H9 (cell line): Measurements from ENCODE around the gene SDK1. TPM values are rescaled to one million over a fixed set of nuclear protein-coding genes. Genes with fewer than 3 reads are reported as not detected.

Source experiments
- DNase-seq: peaks from one replicate; pipeline ENCODE4 v3.0.0-alpha.2; 2017
- H2AFZ ChIP-seq: one replicate; pipeline ENCODE4 v1.6.1; 2013; ENCODE audit warnings: mild to moderate bottlenecking, low read length, control low read depth, moderate library complexity
- H2AK5ac ChIP-seq: 2 replicates; pipeline ENCODE4 v1.6.1; 2013; ENCODE audit warnings: low read length, control low read depth, mixed read lengths; ENCODE audit not compliant: insufficient read length
- H2BK120ac ChIP-seq: one replicate; pipeline ENCODE4 v1.6.1; 2013; ENCODE audit warnings: low read depth, mild to moderate bottlenecking, low read length, control low read depth, inconsistent platforms; ENCODE audit not compliant: poor library complexity, severe bottlenecking
- H2BK12ac ChIP-seq: 2 replicates; pipeline ENCODE4 v1.6.1; 2013; ENCODE audit warnings: low read length, control low read depth, mixed read lengths, low read depth; ENCODE audit not compliant: insufficient read length
- H2BK15ac ChIP-seq: 2 replicates; pipeline ENCODE4 v1.6.1; 2013; ENCODE audit warnings: low read depth, low read length, control low read depth
- H2BK20ac ChIP-seq: one replicate; pipeline ENCODE4 v1.6.1; 2013; ENCODE audit warnings: low read depth, mild to moderate bottlenecking, low read length, control low read depth, inconsistent platforms; ENCODE audit not compliant: poor library complexity, severe bottlenecking
- H2BK5ac ChIP-seq: 2 replicates; pipeline ENCODE4 v1.6.1; 2013; ENCODE audit warnings: low read length, control low read depth, mixed read lengths; ENCODE audit not compliant: insufficient read length
- H3K14ac ChIP-seq: 2 replicates; pipeline ENCODE4 v1.6.1; 2013; ENCODE audit warnings: low read length, control low read depth; ENCODE audit not compliant: insufficient read depth
- H3K18ac ChIP-seq: 2 replicates; pipeline ENCODE4 v1.6.1; 2013; ENCODE audit warnings: low read depth, mild to moderate bottlenecking, mixed read lengths, low read length, control low read depth; ENCODE audit not compliant: insufficient read length
- H3K23ac ChIP-seq: 2 replicates; pipeline ENCODE4 v1.6.1; 2013; ENCODE audit warnings: low read length, control low read depth, mixed read lengths, low read depth; ENCODE audit not compliant: insufficient read length
- H3K23me2 ChIP-seq: 2 replicates; pipeline ENCODE4 v1.6.1; 2013; ENCODE audit warnings: low read depth, mild to moderate bottlenecking, mixed read lengths, low read length, control low read depth; ENCODE audit not compliant: insufficient read length, poor library complexity, severe bottlenecking
- H3K27ac ChIP-seq: 2 replicates; pipeline ENCODE4 v1.5.1; 2013; ENCODE audit warnings: low read length, control low read depth, mixed read lengths, low read depth; ENCODE audit not compliant: insufficient read length
- H3K27me3 ChIP-seq: 2 replicates; pipeline ENCODE4 v1.6.1; 2013; ENCODE audit warnings: low read length, control low read depth, inconsistent platforms; ENCODE audit not compliant: insufficient read depth
- H3K4ac ChIP-seq: 2 replicates; pipeline ENCODE4 v1.6.1; 2013; ENCODE audit warnings: low read depth, mild to moderate bottlenecking, control low read depth, inconsistent platforms, low read length, moderate library complexity
- H3K4me1 ChIP-seq: 2 replicates; pipeline ENCODE4 v1.6.1; 2013; ENCODE audit warnings: low read length, control low read depth, inconsistent platforms; ENCODE audit not compliant: insufficient read depth
- H3K4me2 ChIP-seq: 2 replicates; pipeline ENCODE4 v1.6.1; 2013; ENCODE audit warnings: low read length, control low read depth, mixed read lengths; ENCODE audit not compliant: insufficient read length, insufficient read depth
- H3K56ac ChIP-seq: 2 replicates; pipeline ENCODE4 v1.6.1; 2013; ENCODE audit warnings: low read depth, mild to moderate bottlenecking, mixed read lengths, low read length, control low read depth; ENCODE audit not compliant: insufficient read length
- H3K79me1 ChIP-seq: 2 replicates; pipeline ENCODE4 v1.6.1; 2013; ENCODE audit warnings: low read depth, mild to moderate bottlenecking, moderate library complexity, low read length, control low read depth, inconsistent platforms; ENCODE audit not compliant: insufficient read depth, poor library complexity, severe bottlenecking
- H3K79me2 ChIP-seq: 2 replicates; pipeline ENCODE4 v1.6.1; 2013; ENCODE audit warnings: low read length, control low read depth, inconsistent platforms; ENCODE audit not compliant: insufficient read depth
- H3K9ac ChIP-seq: 2 replicates; pipeline ENCODE4 v1.6.1; 2013; ENCODE audit warnings: low read length, control low read depth, mixed read lengths; ENCODE audit not compliant: insufficient read length; ENCODE audit errors: extremely low read depth
- H3K9me3 ChIP-seq: one replicate; pipeline ENCODE4 v1.6.1; 2013; ENCODE audit warnings: low read depth, low read length, inconsistent platforms; ENCODE audit not compliant: control insufficient read depth
- H3T11ph ChIP-seq: one replicate; pipeline ENCODE4 v1.6.1; 2013; ENCODE audit warnings: mild to moderate bottlenecking, low read length, control low read depth, inconsistent platforms
- H4K20me1 ChIP-seq: one replicate; pipeline ENCODE4 v1.6.1; 2013; ENCODE audit not compliant: control insufficient read depth, insufficient read length, insufficient read depth
- H4K5ac ChIP-seq: 2 replicates; pipeline ENCODE4 v1.6.1; 2013; ENCODE audit warnings: low read depth, mild to moderate bottlenecking, mixed read lengths, low read length, control low read depth; ENCODE audit not compliant: insufficient read length
- H4K8ac ChIP-seq: replicated peaks from 2 replicates; pipeline ENCODE4 v1.6.1; 2013; ENCODE audit warnings: low read length, control low read depth, mixed read lengths, low read depth; ENCODE audit not compliant: insufficient read length
- H4K91ac ChIP-seq: 2 replicates; pipeline ENCODE4 v1.6.1; 2013; ENCODE audit warnings: low read depth, mild to moderate bottlenecking, moderate library complexity, mixed read lengths, low read length, control low read depth; ENCODE audit not compliant: insufficient read length
- H3K27ac Mint-ChIP-seq, 3 experiments: 2 replicates in 2 of 3; 3 replicates in 1 of 3; pipeline ENCODE4 v1.8.0; 2020 to 2021; ENCODE audit warnings: mixed read lengths in 3 of 3, mild to moderate bottlenecking in 1 of 3, moderate library complexity in 1 of 3
- H3K27me3 Mint-ChIP-seq: 2 replicates; pipeline ENCODE4 v1.8.0; 2021; ENCODE audit warnings: low read depth, mild to moderate bottlenecking, moderate library complexity, mixed read lengths
- H3K36me3 Mint-ChIP-seq, 3 experiments: 2 replicates in 2 of 3; 3 replicates in 1 of 3; pipeline ENCODE4 v1.8.0; 2020 to 2021; ENCODE audit warnings: low read depth in 3 of 3, mixed read lengths in 3 of 3; ENCODE audit not compliant: insufficient read depth in 1 of 3
- H3K4me1 Mint-ChIP-seq, 2 experiments: 2 replicates each; pipeline ENCODE4 v1.8.0; 2020; ENCODE audit warnings: mixed read lengths in 2 of 2
- H3K4me3 Mint-ChIP-seq, 2 experiments: 2 replicates in 1 of 2; 3 replicates in 1 of 2; pipeline ENCODE4 v1.8.0; 2020 to 2021; ENCODE audit warnings: mild to moderate bottlenecking in 2 of 2, mixed read lengths in 2 of 2, moderate library complexity in 1 of 2
- H3K9me3 Mint-ChIP-seq, 2 experiments: 2 replicates in 1 of 2; 3 replicates in 1 of 2; pipeline ENCODE4 v1.8.0; 2020; ENCODE audit warnings: mild to moderate bottlenecking in 2 of 2, mixed read lengths in 2 of 2, moderate library complexity in 1 of 2
- WGBS: extraction: QIAGEN DNeasy Blood & Tissue Kit; methylation state at CpG from one replicate; pipeline ENCODE4 v1.1.7; 2013; ENCODE audit warnings: missing lambda C conversion rate, low lambda C conversion rate, mixed read lengths; ENCODE audit not compliant: insufficient read length; ENCODE audit errors: extremely low coverage; 5-methylcytosine and 5-hydroxymethylcytosine counted together
- total RNA-seq: library from RNA; stranded (reverse); gene quantifications from 2 replicates; pipeline ENCODE4 v1.2.1, GENCODE V29; 2021
- TF ChIP-seq, protein P1 (sequence below): fragments of 200-600 bp; sonication (generic); conservative IDR thresholded peaks from 3 replicates; pipeline ENCODE4 v1.8.0; 2021; ENCODE audit warnings: antibody characterized with exemption, mild to moderate bottlenecking

Gene SDK1
- total RNA-seq, 1 experiment from 2014 or later: 8.7 TPM

DNA sequence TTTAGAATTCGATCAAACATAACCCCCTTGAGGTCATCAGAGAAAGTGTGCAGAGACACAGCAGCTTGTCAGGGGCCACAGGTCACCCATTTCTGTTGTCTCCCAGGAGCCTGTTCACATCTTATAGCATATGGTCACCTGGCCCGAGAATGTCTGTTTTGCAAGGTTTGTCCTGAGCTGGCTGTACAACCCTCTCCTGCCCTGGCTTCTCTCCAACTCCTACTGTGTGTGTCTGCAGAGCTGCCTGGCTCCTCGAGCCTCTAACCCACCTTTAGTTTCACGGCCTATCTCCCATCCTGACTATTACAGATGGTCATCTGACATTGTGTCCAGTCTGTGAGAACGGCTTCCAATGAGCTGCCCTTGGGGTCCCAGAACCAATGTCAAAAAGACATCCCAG, 683.4 kb downstream of the SDK1 start:
- Histone ChIP-seq H3K79me1 (no peaks in the 10 kb centered on the region), H2AFZ (no peak overlapping the region), H2BK15ac (no peak overlapping the region), H2BK12ac (no peak overlapping the region), H3K23me2 (no peaks in the 10 kb centered on the region), H4K91ac (no peak overlapping the region), H3K27me3 (no peaks in the 10 kb centered on the region), H3K79me2 (no peaks in the 10 kb centered on the region), H3K14ac (no peak overlapping the region), H3K9ac (no peak overlapping the region), H3K23ac (no peak overlapping the region), H3K56ac (no peak overlapping the region), H4K8ac (no peak overlapping the region), H3K18ac (no peak overlapping the region), H3T11ph (no peak overlapping the region), H3K4me1 (peaks cover 5% of the 10 kb centered on the region; the same call in 1 of the 2 replicates), H3K27ac (no peak overlapping the region), H3K4me2 (no peak overlapping the region), H2BK5ac (no peak overlapping the region), H4K5ac (no peak overlapping the region), H2BK20ac (no peak overlapping the region), H2BK120ac (no peak overlapping the region), H4K20me1 (no peaks in the 10 kb centered on the region), H2AK5ac (no peak overlapping the region), H3K4ac (no peak overlapping the region), H3K9me3 (no peaks in the 10 kb centered on the region)
- H3K4me1 Mint-ChIP-seq: peaks cover 14 to 15% of the 10 kb centered on the region in 2 experiments
- H3K9me3 Mint-ChIP-seq: no peaks in the 10 kb centered on the region; a peak in 1 of 5 replicates
- no peak for DNase-seq
- no CpG with 5 or more reads among the region's 5 CpGs for WGBS
- TF ChIP-seq, protein P1, sequence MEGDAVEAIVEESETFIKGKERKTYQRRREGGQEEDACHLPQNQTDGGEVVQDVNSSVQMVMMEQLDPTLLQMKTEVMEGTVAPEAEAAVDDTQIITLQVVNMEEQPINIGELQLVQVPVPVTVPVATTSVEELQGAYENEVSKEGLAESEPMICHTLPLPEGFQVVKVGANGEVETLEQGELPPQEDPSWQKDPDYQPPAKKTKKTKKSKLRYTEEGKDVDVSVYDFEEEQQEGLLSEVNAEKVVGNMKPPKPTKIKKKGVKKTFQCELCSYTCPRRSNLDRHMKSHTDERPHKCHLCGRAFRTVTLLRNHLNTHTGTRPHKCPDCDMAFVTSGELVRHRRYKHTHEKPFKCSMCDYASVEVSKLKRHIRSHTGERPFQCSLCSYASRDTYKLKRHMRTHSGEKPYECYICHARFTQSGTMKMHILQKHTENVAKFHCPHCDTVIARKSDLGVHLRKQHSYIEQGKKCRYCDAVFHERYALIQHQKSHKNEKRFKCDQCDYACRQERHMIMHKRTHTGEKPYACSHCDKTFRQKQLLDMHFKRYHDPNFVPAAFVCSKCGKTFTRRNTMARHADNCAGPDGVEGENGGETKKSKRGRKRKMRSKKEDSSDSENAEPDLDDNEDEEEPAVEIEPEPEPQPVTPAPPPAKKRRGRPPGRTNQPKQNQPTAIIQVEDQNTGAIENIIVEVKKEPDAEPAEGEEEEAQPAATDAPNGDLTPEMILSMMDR: no peak
- peaks cover 0 to under 1% (median 0%) of the 10 kb centered on the region in 3 experiments; a peak in 4 of 7 replicates for H3K36me3 Mint-ChIP-seq
- peak overlapping the region in 1 of 3 experiments; percentile 53; a peak in 1 of 7 replicates for H3K27ac Mint-ChIP-seq
- H3K27me3 Mint-ChIP-seq: no peaks in the 10 kb centered on the region; the same call in 1 of the 2 replicates
- no peak overlapping the region for H3K4me3 Mint-ChIP-seq
